ENCODE measurements around the gene GPR68. TPM values are rescaled to one million over a fixed set of nuclear protein-coding genes. Genes with fewer than 3 reads are reported as not detected.
A peak's percentile ranks its signal among the peaks of the same experiment; 100 is the strongest.
"Not testable (repeated sequence)": the region's sequence is repeated elsewhere in the genome, so short reads cannot be mapped to it uniquely, and the experiment has no call there.

The GPR68 gene
- total RNA-seq, 1 experiment from 2014 or later = 0.28 TPM

DNA sequence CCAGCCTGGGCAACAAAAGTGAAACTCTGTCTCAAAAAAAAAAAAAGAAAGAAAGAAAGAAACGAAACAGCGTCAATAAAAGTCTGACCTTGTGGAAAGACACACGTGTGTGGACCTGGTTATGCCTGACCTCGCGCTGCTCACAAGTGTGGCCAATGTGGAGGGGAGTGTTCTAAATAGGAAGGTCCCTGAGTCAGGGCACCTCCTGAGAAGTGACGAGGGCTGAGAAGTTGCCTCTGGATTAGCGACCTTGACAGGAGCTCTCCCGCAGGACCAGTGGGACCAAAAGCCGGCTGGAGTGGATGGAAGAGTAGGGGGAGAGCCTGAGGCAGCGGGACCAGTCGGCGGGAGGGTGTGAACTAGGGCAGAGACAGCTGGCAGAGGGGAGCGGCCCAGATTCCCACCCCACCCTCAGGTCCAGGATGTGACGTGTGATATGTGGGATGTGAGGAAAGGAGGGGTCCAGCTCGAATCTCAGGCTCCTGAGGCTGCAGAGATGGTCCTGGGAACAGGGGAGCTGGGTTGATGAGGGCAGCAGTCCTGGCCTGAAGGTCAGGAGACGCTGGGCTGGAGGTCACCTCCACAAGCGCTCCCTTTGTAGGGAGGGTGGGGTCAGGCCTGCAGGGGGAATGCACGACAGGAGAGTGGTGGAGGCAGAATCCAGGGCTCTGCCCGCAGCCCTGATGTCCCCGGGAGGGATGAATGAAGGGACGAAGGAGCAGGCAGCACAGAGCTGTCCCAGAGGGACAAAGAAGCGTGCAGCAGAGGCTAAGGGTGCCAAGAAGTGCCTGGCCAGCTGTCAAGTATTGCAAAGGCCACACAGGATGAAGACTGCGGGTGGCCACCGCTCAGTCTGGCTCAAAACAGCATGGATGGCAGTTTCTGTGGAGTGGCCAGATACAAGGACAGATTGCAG lies 24.8 kb upstream of the GPR68 start:
- ChIA-PET CTCF (no interaction called here), POLR2A (interaction anchor here (0.6 kb wide), 1 partner anchor 23 kb away, joined by 3 read pairs; no protein-coding TSS in a partner anchor)
- Histone ChIP-seq H3K4me1 (ENCODE audit: control insufficient read depth, insufficient read depth, low read length) (no peaks in the 10 kb centered on the region), H3K4me3 (ENCODE audit: low read depth in 2 of 2, low read length in 2 of 2) (no peak overlapping the region), H3K27me3 (ENCODE audit: control insufficient read depth, insufficient read depth, low read length) (no peaks in the 10 kb centered on the region), H3K9me3 (ENCODE audit: control insufficient read depth, insufficient read depth, low read depth, low read length) (no peaks in the 10 kb centered on the region), H3K27ac (ENCODE audit: low read length) (no peak overlapping the region), H3K36me3 (ENCODE audit: control insufficient read depth, insufficient read depth, low read length) (no peaks in the 10 kb centered on the region)
- intact Hi-C loops (cut with micrococcal nuclease; ENCODE audit: unreplicated experiment) = no loop called here
- ATAC-seq = peak; percentile 40; the same call in 1 of the 2 replicates
- in situ Hi-C loops (cut with HindIII; ENCODE audit: low pct_unique_long_range_greater_than_20kb, low sequenced_read_pairs) = no loop called here
- no TSS peak for BruUV-seq (replicated peaks)
- TF ChIP-seq TCF7L2 (IDR thresholded peaks at IDR 0.05; ENCODE audit: low read depth, low read length) = no peak
- TF ChIP-seq, protein P1, sequence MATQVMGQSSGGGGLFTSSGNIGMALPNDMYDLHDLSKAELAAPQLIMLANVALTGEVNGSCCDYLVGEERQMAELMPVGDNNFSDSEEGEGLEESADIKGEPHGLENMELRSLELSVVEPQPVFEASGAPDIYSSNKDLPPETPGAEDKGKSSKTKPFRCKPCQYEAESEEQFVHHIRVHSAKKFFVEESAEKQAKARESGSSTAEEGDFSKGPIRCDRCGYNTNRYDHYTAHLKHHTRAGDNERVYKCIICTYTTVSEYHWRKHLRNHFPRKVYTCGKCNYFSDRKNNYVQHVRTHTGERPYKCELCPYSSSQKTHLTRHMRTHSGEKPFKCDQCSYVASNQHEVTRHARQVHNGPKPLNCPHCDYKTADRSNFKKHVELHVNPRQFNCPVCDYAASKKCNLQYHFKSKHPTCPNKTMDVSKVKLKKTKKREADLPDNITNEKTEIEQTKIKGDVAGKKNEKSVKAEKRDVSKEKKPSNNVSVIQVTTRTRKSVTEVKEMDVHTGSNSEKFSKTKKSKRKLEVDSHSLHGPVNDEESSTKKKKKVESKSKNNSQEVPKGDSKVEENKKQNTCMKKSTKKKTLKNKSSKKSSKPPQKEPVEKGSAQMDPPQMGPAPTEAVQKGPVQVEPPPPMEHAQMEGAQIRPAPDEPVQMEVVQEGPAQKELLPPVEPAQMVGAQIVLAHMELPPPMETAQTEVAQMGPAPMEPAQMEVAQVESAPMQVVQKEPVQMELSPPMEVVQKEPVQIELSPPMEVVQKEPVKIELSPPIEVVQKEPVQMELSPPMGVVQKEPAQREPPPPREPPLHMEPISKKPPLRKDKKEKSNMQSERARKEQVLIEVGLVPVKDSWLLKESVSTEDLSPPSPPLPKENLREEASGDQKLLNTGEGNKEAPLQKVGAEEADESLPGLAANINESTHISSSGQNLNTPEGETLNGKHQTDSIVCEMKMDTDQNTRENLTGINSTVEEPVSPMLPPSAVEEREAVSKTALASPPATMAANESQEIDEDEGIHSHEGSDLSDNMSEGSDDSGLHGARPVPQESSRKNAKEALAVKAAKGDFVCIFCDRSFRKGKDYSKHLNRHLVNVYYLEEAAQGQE (IDR thresholded peaks at IDR 0.05; ENCODE audit: insufficient read depth in 1 of 2, low read depth in 2 of 2, low read length in 1 of 2) = no peak
- no peak for TF ChIP-seq POLR2AphosphoS5 (IDR thresholded peaks at IDR 0.05; ENCODE audit: low read depth, low read length)
- no peak for TF ChIP-seq SIN3A (IDR thresholded peaks at IDR 0.05; ENCODE audit: borderline replicate concordance, insufficient read depth, low read depth, low read length)
- TF ChIP-seq, protein P2, sequence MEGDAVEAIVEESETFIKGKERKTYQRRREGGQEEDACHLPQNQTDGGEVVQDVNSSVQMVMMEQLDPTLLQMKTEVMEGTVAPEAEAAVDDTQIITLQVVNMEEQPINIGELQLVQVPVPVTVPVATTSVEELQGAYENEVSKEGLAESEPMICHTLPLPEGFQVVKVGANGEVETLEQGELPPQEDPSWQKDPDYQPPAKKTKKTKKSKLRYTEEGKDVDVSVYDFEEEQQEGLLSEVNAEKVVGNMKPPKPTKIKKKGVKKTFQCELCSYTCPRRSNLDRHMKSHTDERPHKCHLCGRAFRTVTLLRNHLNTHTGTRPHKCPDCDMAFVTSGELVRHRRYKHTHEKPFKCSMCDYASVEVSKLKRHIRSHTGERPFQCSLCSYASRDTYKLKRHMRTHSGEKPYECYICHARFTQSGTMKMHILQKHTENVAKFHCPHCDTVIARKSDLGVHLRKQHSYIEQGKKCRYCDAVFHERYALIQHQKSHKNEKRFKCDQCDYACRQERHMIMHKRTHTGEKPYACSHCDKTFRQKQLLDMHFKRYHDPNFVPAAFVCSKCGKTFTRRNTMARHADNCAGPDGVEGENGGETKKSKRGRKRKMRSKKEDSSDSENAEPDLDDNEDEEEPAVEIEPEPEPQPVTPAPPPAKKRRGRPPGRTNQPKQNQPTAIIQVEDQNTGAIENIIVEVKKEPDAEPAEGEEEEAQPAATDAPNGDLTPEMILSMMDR (IDR thresholded peaks at IDR 0.05) = no peak
- DNase-seq (ENCODE audit: low read depth, low spot score) = no peak

DNA sequence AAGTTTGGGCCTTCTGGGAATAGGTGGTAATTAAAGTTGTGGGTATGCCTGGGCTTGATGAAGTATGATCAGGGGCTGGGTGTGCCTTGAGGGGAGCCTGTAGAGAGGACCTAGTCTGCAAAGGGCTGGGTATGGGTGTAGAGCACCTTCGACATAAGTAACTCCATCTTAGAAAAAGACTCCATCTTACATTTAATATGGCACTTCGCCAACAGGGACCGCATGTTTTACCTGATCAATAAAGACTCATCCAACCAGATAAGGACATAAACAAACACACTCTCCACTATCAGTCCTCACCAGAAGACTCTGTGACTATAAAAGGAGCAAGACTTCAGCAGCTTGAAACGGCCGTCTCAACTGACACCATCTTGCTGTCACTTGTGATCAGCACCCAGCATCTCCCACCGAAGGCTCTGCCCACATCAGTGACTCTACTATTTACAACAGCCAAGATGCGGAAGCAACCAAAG lies 23.5 kb upstream of the GPR68 start:
- in situ Hi-C loops (cut with HindIII; ENCODE audit: low pct_unique_long_range_greater_than_20kb, low sequenced_read_pairs) = no loop called here
- no peak overlapping the region for H3K27ac ChIP-seq (ENCODE audit: low read length)
- DNase-seq (ENCODE audit: low read depth, low spot score) (no peak), ATAC-seq (no peak)
- CTCF ChIA-PET = interaction anchor here (0.6 kb wide), 1 partner anchor 32 kb away, joined by 4 read pairs; no protein-coding TSS in a partner anchor
- no peak overlapping the region for H3K4me3 ChIP-seq (ENCODE audit: low read depth in 2 of 2, low read length in 2 of 2)
- no peaks in the 10 kb centered on the region for H3K9me3 ChIP-seq (ENCODE audit: control insufficient read depth, insufficient read depth, low read depth, low read length)
- POLR2A ChIA-PET = interaction anchor here (0.7 kb wide), 1 partner anchor 373 kb away, joined by 3 read pairs; no protein-coding TSS in a partner anchor
- no peak for TF ChIP-seq SIN3A (IDR thresholded peaks at IDR 0.05; ENCODE audit: borderline replicate concordance, insufficient read depth, low read depth, low read length)
- intact Hi-C loops (cut with micrococcal nuclease; ENCODE audit: unreplicated experiment) = no loop called here
- BruUV-seq (replicated peaks) = no TSS peak
- no peaks in the 10 kb centered on the region for H3K36me3 ChIP-seq (ENCODE audit: control insufficient read depth, insufficient read depth, low read length)
- no peaks in the 10 kb centered on the region for H3K4me1 ChIP-seq (ENCODE audit: control insufficient read depth, insufficient read depth, low read length)
- H3K27me3 ChIP-seq (ENCODE audit: control insufficient read depth, insufficient read depth, low read length) = no peaks in the 10 kb centered on the region

DNA sequence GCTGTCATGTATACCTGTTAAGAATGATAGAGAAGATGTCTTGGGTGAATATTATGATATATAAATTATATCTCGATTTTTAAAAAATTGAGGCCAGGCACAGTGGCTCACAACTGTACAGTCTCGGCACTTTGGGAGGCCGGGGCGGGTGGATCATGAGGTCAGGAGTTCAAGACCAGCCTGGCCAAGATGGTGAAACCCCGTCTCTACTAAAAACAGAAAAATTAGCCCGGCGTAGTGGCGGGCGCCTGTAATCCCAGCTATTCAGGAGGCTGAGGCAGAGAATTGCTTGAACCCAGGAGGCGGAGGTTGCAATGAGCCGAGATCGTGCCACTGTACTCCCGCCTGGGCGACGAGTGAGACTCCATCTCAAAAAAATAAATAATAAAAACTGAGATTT lies 21.8 kb upstream of the GPR68 start:
- in situ Hi-C loops (cut with HindIII; ENCODE audit: low pct_unique_long_range_greater_than_20kb, low sequenced_read_pairs); POLR2A ChIA-PET; DNase-seq (ENCODE audit: low read depth, low spot score); H3K27ac ChIP-seq (ENCODE audit: low read length); ATAC-seq; intact Hi-C loops (cut with micrococcal nuclease; ENCODE audit: unreplicated experiment); H3K27me3 ChIP-seq (ENCODE audit: control insufficient read depth, insufficient read depth, low read length); H3K9me3 ChIP-seq (ENCODE audit: control insufficient read depth, insufficient read depth, low read depth, low read length); CTCF ChIA-PET; H3K4me1 ChIP-seq (ENCODE audit: control insufficient read depth, insufficient read depth, low read length); H3K36me3 ChIP-seq (ENCODE audit: control insufficient read depth, insufficient read depth, low read length); H3K4me3 ChIP-seq (ENCODE audit: low read depth in 2 of 2, low read length in 2 of 2); BruUV-seq (replicated peaks): not testable (repeated sequence)

Data from Panc1 (cell line).